Dermis microvascular lymphatic vessel endothelial cell (primary cell): ENCODE measurements around the gene SRCAP. TPM values are rescaled to one million over a fixed set of nuclear protein-coding genes. Genes with fewer than 3 reads are reported as not detected.

ENCODE experiments used
- DNase-seq, 2 donors: peaks; one replicate each; pipeline versions ENCODE4 v3.0.0 to v3.0.0-alpha.2; 2010; ENCODE audit warnings: low read depth in 2 of 2
- total RNA-seq: library from RNA; depleted of rRNA; stranded (reverse); fragments of >200 nt; gene quantifications from 2 replicates; pipeline ENCODE4 v1.2.1, GENCODE V29; 2014

Gene SRCAP
- total RNA-seq, 1 donor from 2014 or later: 16.6 TPM

GRCh38 chr16:30773826-30774225 lies 74.9 kb downstream of the SRCAP start:
- DNase-seq: no peak

GRCh38 chr16:30774367-30775130 lies 75.6 kb downstream of the SRCAP start:
- DNase-seq: peak in 1 of 2 donors; percentile 17

GRCh38 chr16:30775131-30775391 lies 76.1 kb downstream of the SRCAP start:
- DNase-seq: no peak

GRCh38 chr16:30775392-30776188 lies 76.6 kb downstream of the SRCAP start:
- DNase-seq: peak; percentile 55 to 78

- DNase-seq: no peak
Measured at GRCh38 chr16:30777591-30778297, 78.8 kb downstream of the SRCAP start.

- no peak for DNase-seq
Measured at GRCh38 chr16:30778549-30779244, 79.7 kb downstream of the SRCAP start.

- DNase-seq: no peak
Measured at GRCh38 chr16:30779596-30779995, 80.6 kb downstream of the SRCAP start.

- DNase-seq: no peak
Measured at GRCh38 chr16:30780021-30780420, 81.0 kb downstream of the SRCAP start.

- no peak for DNase-seq
Measured at GRCh38 chr16:30780549-30780948, 81.6 kb downstream of the SRCAP start.

GRCh38 chr16:30782486-30783279 lies 83.7 kb downstream of the SRCAP start:
- no peak for DNase-seq

GRCh38 chr16:30783280-30784109 lies 84.5 kb downstream of the SRCAP start:
- DNase-seq: no peak

GRCh38 chr16:30784215-30784614 lies 85.2 kb downstream of the SRCAP start:
- DNase-seq: no peak

GRCh38 chr16:30785126-30786106 lies 86.4 kb downstream of the SRCAP start:
- DNase-seq: no peak

GRCh38 chr16:30786115-30786935 lies 87.4 kb downstream of the SRCAP start:
- DNase-seq: peak in 1 of 2 donors; percentile 51

GRCh38 chr16:30786936-30787612 lies 88.1 kb downstream of the SRCAP start, which contains the start of gene ZNF629:
TSS of gene ZNF629 (minus strand) at chr16:30787205. CDS start at chr16:30784482, 2,723 bp downstream.
- DNase-seq: peak in 1 of 2 donors; percentile 56

- peak in 1 of 2 donors; percentile 32 for DNase-seq
Measured at GRCh38 chr16:30787613-30788378, 88.8 kb downstream of the SRCAP start.
